Hepatocyte (in vitro differentiated cells): ENCODE measurements around the gene PYGM. TPM values are rescaled to one million over a fixed set of nuclear protein-coding genes. Genes with fewer than 3 reads are reported as not detected.

Experiments used
- DNase-seq: peaks from one replicate; pipeline ENCODE4 v3.0.0-alpha.2; 2016; ENCODE audit warnings: low spot score
- H2AFZ ChIP-seq: fragments of 200-600 bp; sonication (generic); 2 replicates; pipeline ENCODE4 v1.6.0; 2016; ENCODE audit warnings: antibody characterized with exemption, mild to moderate bottlenecking
- H3K27ac ChIP-seq: fragments of 200-600 bp; sonication (generic); 2 replicates; pipeline ENCODE4 v1.5.1; 2016; ENCODE audit warnings: mild to moderate bottlenecking
- H3K27me3 ChIP-seq: fragments of 200-600 bp; sonication (generic); 2 replicates; pipeline ENCODE4 v1.6.1; 2016
- H3K36me3 ChIP-seq: fragments of 200-600 bp; sonication (generic); replicated peaks from 2 replicates; pipeline ENCODE4 v1.5.1; 2016; ENCODE audit warnings: low read depth; ENCODE audit not compliant: insufficient read depth
- H3K4me1 ChIP-seq: fragments of 200-600 bp; sonication (generic); 2 replicates; pipeline ENCODE4 v1.5.1; 2016; ENCODE audit warnings: mild to moderate bottlenecking, moderate library complexity; ENCODE audit not compliant: insufficient read depth
- H3K4me2 ChIP-seq: fragments of 200-600 bp; sonication (generic); 2 replicates; pipeline ENCODE4 v1.6.0; 2016
- H3K4me3 ChIP-seq: fragments of 200-600 bp; sonication (generic); 2 replicates; pipeline ENCODE4 v1.5.1; 2016; ENCODE audit warnings: mild to moderate bottlenecking
- H3K79me2 ChIP-seq: fragments of 200-600 bp; sonication (generic); 2 replicates; pipeline ENCODE4 v1.6.0; 2017; ENCODE audit warnings: mild to moderate bottlenecking
- H3K9me2 ChIP-seq: fragments of 200-600 bp; sonication (generic); replicated peaks from 2 replicates; pipeline ENCODE4 v1.6.0; 2017; ENCODE audit warnings: mild to moderate bottlenecking; ENCODE audit not compliant: insufficient read depth
- H3K9me3 ChIP-seq: fragments of 200-600 bp; sonication (generic); 2 replicates; pipeline ENCODE4 v1.5.1; 2016; ENCODE audit warnings: low read depth, mild to moderate bottlenecking
- H4K20me1 ChIP-seq: fragments of 200-600 bp; sonication (generic); 2 replicates; pipeline ENCODE4 v1.6.0; 2016; ENCODE audit warnings: mild to moderate bottlenecking; ENCODE audit not compliant: insufficient read depth, poor library complexity, severe bottlenecking
- EZH2 ChIP-seq: fragments of 200-600 bp; sonication (generic); IDR thresholded peaks from 2 replicates; pipeline ENCODE4 v1.6.1; 2016; ENCODE audit warnings: antibody characterized with exemption, mild to moderate bottlenecking, borderline replicate concordance
- EZH2phosphoT487 ChIP-seq: fragments of 200-600 bp; sonication (generic); IDR thresholded peaks from one replicate; pipeline ENCODE4 v1.6.1; 2018; ENCODE audit warnings: antibody characterized with exemption, mild to moderate bottlenecking, low read depth, moderate library complexity; ENCODE audit not compliant: unreplicated experiment, severe bottlenecking
- WGBS: methylation state at CpG from one replicate; pipeline ENCODE4 v1.1.6; 2016; ENCODE audit warnings: low lambda C conversion rate; ENCODE audit errors: missing lambda C conversion rate; 5-methylcytosine and 5-hydroxymethylcytosine counted together
- polyA plus RNA-seq: library from polyadenylated mRNA; unstranded; fragments of >200 nt; fragmentation: Nextera tagmentation; extraction: Ambion mirVana; gene quantifications from 2 replicates; pipeline ENCODE4 v1.2.1, GENCODE V29; 2016
- total RNA-seq: library from RNA; depleted of rRNA; stranded (reverse); fragments of >200 nt; gene quantifications from 2 replicates; pipeline ENCODE4 v1.2.3, GENCODE V29; 2014
- TF ChIP-seq, protein P1 (sequence below): fragments of 200-600 bp; sonication (generic); IDR thresholded peaks from 2 replicates; pipeline ENCODE4 v1.5.1; 2016; ENCODE audit warnings: antibody characterized with exemption, mild to moderate bottlenecking; ENCODE audit not compliant: poor library complexity

The PYGM gene
- total and polyA plus RNA-seq, 2 experiments from 2014 or later = 1.9 to 4.0 TPM

- Histone ChIP-seq H3K4me2 (no peak overlapping the region), H4K20me1 (peaks cover 5% of the 10 kb centered on the region), H3K9me3 (no peaks in the 10 kb centered on the region), H3K27ac (no peak overlapping the region), H3K36me3 (no peaks in the 10 kb centered on the region), H3K27me3 (no peaks in the 10 kb centered on the region), H2AFZ (no peak overlapping the region), H3K4me1 (peaks cover 9% of the 10 kb centered on the region), H3K4me3 (no peak overlapping the region), H3K79me2 (no peaks in the 10 kb centered on the region), H3K9me2 (no peaks in the 10 kb centered on the region)
- WGBS = 86% methylated on average over 19 of the region's 19 CpGs
- no peak for TF ChIP-seq EZH2phosphoT487
- TF ChIP-seq, protein P1, sequence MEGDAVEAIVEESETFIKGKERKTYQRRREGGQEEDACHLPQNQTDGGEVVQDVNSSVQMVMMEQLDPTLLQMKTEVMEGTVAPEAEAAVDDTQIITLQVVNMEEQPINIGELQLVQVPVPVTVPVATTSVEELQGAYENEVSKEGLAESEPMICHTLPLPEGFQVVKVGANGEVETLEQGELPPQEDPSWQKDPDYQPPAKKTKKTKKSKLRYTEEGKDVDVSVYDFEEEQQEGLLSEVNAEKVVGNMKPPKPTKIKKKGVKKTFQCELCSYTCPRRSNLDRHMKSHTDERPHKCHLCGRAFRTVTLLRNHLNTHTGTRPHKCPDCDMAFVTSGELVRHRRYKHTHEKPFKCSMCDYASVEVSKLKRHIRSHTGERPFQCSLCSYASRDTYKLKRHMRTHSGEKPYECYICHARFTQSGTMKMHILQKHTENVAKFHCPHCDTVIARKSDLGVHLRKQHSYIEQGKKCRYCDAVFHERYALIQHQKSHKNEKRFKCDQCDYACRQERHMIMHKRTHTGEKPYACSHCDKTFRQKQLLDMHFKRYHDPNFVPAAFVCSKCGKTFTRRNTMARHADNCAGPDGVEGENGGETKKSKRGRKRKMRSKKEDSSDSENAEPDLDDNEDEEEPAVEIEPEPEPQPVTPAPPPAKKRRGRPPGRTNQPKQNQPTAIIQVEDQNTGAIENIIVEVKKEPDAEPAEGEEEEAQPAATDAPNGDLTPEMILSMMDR = no peak
- no peak for TF ChIP-seq EZH2
- DNase-seq = no peak
Measured at GRCh38 chr11:64757549-64758329, 2.0 kb downstream of the PYGM start.

DNA sequence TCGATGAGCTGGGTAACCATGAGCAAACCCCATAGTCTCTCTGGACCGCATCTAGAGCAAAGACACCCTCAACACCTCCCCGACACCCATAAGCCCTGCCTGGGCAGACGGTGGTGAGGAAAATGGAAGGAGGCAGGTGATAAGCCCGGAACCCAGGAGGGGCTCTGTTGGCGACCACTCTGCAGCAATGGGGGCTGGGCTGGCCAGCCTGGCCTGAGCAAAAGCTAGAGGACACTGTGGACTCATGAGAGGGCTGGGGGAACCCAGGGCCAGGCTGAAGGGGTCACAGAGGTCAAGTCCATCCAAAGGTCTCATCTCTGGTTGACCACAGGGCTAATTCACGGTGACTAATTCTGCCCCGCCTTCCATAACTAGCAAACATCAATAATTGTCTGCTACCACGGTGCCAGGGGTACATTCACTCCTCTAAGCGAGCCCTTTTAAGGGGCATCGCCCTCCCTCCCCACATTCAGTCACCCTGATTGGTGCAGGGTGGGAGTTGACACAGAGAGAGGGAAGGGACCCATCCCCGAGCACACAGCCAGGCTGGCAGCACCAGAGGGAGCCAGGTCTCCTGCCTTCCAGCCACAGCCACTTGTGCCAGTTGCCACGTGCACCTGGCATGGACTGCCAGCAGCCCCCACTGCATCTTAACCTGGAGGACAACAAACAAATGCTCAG, 4.0 kb downstream of the PYGM start:
- no peak overlapping the region for H3K27ac ChIP-seq
- no peaks in the 10 kb centered on the region for H4K20me1 ChIP-seq
- H3K9me3 ChIP-seq = no peaks in the 10 kb centered on the region
- no peaks in the 10 kb centered on the region for H3K36me3 ChIP-seq
- H3K9me2 ChIP-seq = no peaks in the 10 kb centered on the region
- no peaks in the 10 kb centered on the region for H3K27me3 ChIP-seq
- 83% methylated on average over 13 of the region's 13 CpGs for WGBS
- TF ChIP-seq EZH2phosphoT487 = no peak
- TF ChIP-seq, protein P1 = no peak
- TF ChIP-seq EZH2 = no peak
- no peaks in the 10 kb centered on the region for H3K79me2 ChIP-seq
- peaks cover 9% of the 10 kb centered on the region for H3K4me1 ChIP-seq
- no peak overlapping the region for H2AFZ ChIP-seq
- no peak for DNase-seq
- H3K4me3 ChIP-seq = no peak overlapping the region
- no peak overlapping the region for H3K4me2 ChIP-seq

GRCh38 chr11:64754919-64755662, 4.7 kb downstream of the PYGM start:
- Histone ChIP-seq H3K79me2 (no peaks in the 10 kb centered on the region), H2AFZ (no peak overlapping the region), H3K4me2 (no peak overlapping the region), H3K9me3 (no peaks in the 10 kb centered on the region), H3K9me2 (no peaks in the 10 kb centered on the region), H3K27me3 (no peaks in the 10 kb centered on the region), H3K4me3 (no peak overlapping the region), H3K4me1 (peaks cover 8% of the 10 kb centered on the region), H3K36me3 (no peaks in the 10 kb centered on the region), H3K27ac (no peak overlapping the region), H4K20me1 (no peaks in the 10 kb centered on the region)
- WGBS = 94% methylated on average over 21 of the region's 21 CpGs
- DNase-seq = no peak
- TF ChIP-seq, protein P1 = no peak
- TF ChIP-seq EZH2phosphoT487 (no peak), EZH2 (no peak)
